ENCODE measurements around the gene MICA.

Gene MICA

GRCh38 chr6:31462026-31462963 is 58.9 kb downstream of the MICA start:
- DNase-seq = no peak

- peak; percentile 44 for DNase-seq
These were observed 59.8 kb downstream of the MICA start for GRCh38 chr6:31462964-31463870.

DNA sequence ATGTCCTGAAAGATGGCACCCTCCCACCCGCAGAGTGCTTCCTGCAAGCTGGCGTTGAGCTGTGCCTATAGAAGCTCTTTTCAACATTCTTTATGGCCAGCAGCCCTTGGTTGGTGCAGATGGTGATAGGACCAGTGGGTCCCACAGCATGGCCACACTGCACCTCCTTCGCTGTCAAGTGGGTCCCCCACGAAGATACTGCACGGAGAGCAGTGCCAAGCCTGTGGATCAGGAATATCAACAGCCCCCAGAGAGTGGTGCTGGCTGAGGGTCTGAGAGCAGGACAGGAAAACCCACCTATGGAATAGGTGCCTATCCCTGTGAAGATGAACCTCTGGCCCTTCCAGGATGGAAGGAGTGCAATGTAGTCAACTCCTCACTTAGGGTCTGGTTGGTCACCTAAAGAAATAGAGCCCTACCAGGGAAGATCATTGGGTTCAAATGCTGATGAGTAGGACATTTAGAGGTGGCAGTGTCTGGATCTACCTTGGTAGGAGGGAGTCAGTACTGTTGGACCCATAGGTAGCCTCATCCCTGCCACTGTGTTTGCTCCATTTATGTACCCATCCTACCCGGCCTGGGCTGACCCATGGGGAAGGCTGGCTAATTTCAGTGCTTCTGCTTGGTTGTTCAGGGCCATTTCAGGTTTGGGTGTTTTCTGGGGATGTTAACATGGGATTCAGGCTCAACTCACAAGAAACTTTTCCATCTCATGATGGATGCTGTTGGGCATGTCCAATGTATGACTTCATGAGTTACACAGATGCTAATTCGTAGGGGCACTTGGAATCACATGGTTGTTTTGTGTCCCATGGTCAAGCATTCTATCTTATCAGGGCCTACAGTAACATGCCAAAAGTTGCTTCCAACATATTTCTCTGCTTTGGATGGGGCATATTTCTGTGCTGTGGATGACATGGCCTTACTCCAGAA is 61.1 kb downstream of the MICA start:
- no peak for DNase-seq

All from NCI-H2029 treated with DMSO at 0.1 percent for 48 hours (cell line).